Osteocyte (in vitro differentiated cells): Measurements from ENCODE around the gene GLRX5. TPM values are rescaled to one million over a fixed set of nuclear protein-coding genes. Genes with fewer than 3 reads are reported as not detected.

Experiments used
- DNase-seq: peaks from one replicate; pipeline ENCODE4 v3.0.0; 2021; ENCODE audit warnings: mixed read lengths; ENCODE audit not compliant: unreplicated experiment; ENCODE audit errors: extremely low spot score
- H3K27ac Mint-ChIP-seq: one replicate; pipeline ENCODE4 v1.8.0; 2021; ENCODE audit warnings: mild to moderate bottlenecking, mixed read lengths; ENCODE audit not compliant: unreplicated experiment
- H3K27me3 Mint-ChIP-seq: one replicate; pipeline ENCODE4 v1.8.0; 2021; ENCODE audit warnings: mixed read lengths; ENCODE audit not compliant: unreplicated experiment
- H3K36me3 Mint-ChIP-seq: one replicate; pipeline ENCODE4 v1.8.0; 2021; ENCODE audit warnings: mixed read lengths; ENCODE audit not compliant: unreplicated experiment
- H3K4me1 Mint-ChIP-seq: one replicate; pipeline ENCODE4 v1.8.0; 2021; ENCODE audit warnings: mixed read lengths; ENCODE audit not compliant: unreplicated experiment
- H3K4me3 Mint-ChIP-seq: one replicate; pipeline ENCODE4 v1.8.0; 2021; ENCODE audit warnings: mild to moderate bottlenecking, moderate library complexity, mixed read lengths; ENCODE audit not compliant: unreplicated experiment
- H3K9me3 Mint-ChIP-seq: one replicate; pipeline ENCODE4 v1.8.0; 2021; ENCODE audit warnings: mixed read lengths; ENCODE audit not compliant: unreplicated experiment
- total RNA-seq: library from RNA; stranded (reverse); gene quantifications from 2 replicates; pipeline ENCODE4 v1.2.1, GENCODE V29; 2021
- TF ChIP-seq, protein P1 (sequence below): fragments of 200-600 bp; sonication (generic); IDR thresholded peaks from 2 replicates; pipeline ENCODE4 v1.5.0; 2021; ENCODE audit warnings: antibody characterized with exemption, mild to moderate bottlenecking, moderate library complexity

Gene GLRX5
- total RNA-seq, 1 donor from 2014 or later = 55.1 TPM

DNA sequence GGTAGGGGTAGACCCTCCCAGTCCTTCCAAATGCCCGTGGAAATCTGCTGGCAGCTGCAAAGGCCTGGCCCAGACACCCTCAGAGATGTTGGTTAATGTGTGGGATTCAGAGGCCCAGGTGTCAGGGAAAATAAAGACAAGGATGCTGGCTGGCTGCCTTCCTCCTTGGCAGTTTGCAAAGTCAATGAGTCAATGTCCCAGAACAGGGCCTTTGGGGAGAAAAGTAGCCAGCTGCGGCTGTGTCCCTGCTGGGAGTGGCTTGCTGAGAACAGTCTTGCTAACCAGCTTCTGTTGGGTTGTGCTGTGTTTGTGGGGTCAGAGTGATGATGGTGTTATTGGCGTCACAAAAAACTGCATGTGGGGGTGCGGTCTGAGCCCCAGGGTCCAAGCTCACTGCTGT is 29.2 kb downstream of the GLRX5 start:
- Mint-ChIP-seq H3K4me1 (peaks cover 7% of the 10 kb centered on the region), H3K36me3 (no peaks in the 10 kb centered on the region), H3K9me3 (no peaks in the 10 kb centered on the region), H3K27me3 (peaks cover 27% of the 10 kb centered on the region), H3K4me3 (no peak overlapping the region), H3K27ac (no peak overlapping the region)
- TF ChIP-seq, protein P1, sequence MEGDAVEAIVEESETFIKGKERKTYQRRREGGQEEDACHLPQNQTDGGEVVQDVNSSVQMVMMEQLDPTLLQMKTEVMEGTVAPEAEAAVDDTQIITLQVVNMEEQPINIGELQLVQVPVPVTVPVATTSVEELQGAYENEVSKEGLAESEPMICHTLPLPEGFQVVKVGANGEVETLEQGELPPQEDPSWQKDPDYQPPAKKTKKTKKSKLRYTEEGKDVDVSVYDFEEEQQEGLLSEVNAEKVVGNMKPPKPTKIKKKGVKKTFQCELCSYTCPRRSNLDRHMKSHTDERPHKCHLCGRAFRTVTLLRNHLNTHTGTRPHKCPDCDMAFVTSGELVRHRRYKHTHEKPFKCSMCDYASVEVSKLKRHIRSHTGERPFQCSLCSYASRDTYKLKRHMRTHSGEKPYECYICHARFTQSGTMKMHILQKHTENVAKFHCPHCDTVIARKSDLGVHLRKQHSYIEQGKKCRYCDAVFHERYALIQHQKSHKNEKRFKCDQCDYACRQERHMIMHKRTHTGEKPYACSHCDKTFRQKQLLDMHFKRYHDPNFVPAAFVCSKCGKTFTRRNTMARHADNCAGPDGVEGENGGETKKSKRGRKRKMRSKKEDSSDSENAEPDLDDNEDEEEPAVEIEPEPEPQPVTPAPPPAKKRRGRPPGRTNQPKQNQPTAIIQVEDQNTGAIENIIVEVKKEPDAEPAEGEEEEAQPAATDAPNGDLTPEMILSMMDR = no peak
- DNase-seq = no peak

DNA sequence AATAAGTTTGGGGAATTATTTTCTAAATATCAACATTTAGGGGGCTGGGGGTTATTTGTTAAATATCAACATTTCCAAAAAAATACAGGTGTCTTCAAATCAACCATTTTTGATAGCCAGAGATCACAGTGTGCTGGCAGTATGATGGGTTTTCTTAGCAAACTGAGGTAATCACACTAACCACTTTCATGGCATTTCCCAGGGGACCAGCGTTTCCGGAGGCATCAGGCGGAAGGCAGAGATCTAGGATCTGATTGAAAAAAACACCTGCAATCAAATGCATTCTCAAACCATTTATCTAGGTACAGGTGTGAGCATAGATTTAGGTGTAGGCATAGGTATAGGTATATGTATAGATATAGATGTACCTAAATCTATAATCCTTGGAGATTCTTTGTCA is 34.6 kb downstream of the GLRX5 start:
- H3K27me3 Mint-ChIP-seq = peaks cover 39% of the 10 kb centered on the region
- H3K36me3 Mint-ChIP-seq = no peaks in the 10 kb centered on the region
- no peaks in the 10 kb centered on the region for H3K4me1 Mint-ChIP-seq
- H3K9me3 Mint-ChIP-seq = no peaks in the 10 kb centered on the region
- TF ChIP-seq, protein P1 = no peak
- no peak overlapping the region for H3K4me3 Mint-ChIP-seq
- H3K27ac Mint-ChIP-seq = no peak overlapping the region
- no peak for DNase-seq

DNA sequence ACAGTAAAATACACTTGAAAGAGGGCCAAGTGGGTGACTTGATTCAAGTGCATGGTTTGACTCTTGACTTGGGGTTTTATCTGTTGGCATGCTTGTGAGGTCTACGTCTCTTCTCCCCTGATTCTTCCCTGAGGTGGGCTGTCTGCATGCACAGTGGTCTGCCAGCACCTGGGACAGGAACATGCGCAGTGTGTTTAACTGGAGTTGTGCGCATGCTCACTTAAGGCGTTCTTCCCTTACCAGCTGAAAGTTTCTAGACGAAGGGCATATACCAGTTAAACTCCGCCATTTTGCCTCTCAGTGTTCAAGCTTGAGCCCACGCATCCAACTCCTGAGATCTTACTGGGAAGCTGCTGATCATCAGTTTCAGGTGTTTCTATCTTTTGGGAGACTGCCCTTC is 38.5 kb downstream of the GLRX5 start:
- Mint-ChIP-seq H3K27me3 (peaks cover 45% of the 10 kb centered on the region), H3K4me3 (no peak overlapping the region), H3K27ac (no peak overlapping the region), H3K4me1 (no peaks in the 10 kb centered on the region), H3K9me3 (no peaks in the 10 kb centered on the region), H3K36me3 (no peaks in the 10 kb centered on the region)
- no peak for DNase-seq
- TF ChIP-seq, protein P1 = no peak

DNA sequence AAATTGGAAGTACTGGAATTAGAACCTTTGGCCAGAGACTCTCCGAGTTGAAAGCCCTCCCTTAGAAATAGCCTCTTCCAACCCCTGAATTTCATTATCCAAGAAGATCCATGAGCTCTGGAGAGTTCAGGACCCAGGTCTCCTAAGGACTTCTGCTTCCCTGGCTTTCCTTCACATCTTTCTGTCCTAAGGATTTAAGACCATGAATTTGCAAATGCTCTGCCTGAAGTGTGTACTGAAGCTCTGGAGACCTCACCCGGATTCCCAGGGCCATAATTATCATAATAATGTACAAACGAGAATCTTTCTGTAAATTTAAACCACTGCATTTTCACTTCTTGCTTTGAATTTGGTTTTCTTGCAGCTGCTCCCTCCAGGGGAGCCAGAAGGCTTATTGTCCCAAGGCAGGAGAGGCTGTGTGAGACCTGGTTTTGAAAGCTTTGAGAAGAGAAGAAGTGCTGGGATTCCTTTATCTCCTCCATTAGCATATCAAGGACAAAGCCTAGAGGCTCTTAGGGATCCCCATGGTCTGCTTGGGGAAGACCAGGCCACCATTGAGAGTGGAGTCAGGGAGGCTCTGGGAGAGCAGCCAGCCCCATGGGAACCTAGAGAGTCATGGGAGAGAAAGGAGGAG is 41.1 kb downstream of the GLRX5 start:
- no peak for DNase-seq
- Mint-ChIP-seq H3K4me3 (no peak overlapping the region), H3K4me1 (no peaks in the 10 kb centered on the region), H3K27me3 (peaks cover 27% of the 10 kb centered on the region), H3K9me3 (no peaks in the 10 kb centered on the region), H3K36me3 (no peaks in the 10 kb centered on the region), H3K27ac (no peak overlapping the region)
- TF ChIP-seq, protein P1 = no peak

DNA sequence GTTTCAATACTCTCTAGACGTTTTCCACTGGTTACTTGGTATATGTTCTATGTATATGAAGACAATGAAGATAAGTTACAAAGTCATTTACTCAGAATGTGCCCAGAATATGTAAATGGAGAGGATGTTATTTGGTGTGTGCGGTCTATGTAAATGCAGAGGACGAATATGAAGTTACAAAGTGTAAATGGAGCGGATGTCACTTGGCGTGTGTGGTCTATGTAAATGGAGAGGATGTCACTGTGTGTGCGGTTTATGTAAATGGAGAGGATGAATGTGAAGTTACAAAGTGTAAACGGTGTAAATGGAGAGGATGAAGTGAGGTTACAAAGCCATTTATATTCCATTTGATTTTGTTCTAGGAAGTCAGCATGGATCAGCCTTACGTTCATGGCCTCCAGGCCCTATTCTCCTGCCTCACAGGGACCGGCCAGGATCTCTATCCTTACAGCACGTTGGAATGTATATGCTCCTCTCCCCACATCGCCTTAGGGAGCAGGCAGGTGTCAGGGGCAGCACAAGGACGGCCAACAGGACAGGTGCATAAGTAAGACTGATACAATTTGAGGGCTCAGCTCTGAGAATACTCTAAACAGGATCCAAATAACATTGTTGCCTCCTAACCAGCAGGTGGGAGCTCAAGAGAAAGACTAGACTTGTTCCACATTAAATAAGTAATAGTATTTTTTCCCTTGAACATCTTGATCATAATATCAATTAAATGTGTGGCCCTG is 42.4 kb downstream of the GLRX5 start:
- H3K9me3 Mint-ChIP-seq = no peaks in the 10 kb centered on the region
- no peak overlapping the region for H3K4me3 Mint-ChIP-seq
- no peak overlapping the region for H3K27ac Mint-ChIP-seq
- TF ChIP-seq, protein P1 = no peak
- H3K4me1 Mint-ChIP-seq = no peaks in the 10 kb centered on the region
- peaks cover 26% of the 10 kb centered on the region for H3K27me3 Mint-ChIP-seq
- DNase-seq = no peak
- H3K36me3 Mint-ChIP-seq = no peaks in the 10 kb centered on the region
